NB4 (cell line): ENCODE results near the gene TRIM58.

Experiments used
- DNase-seq: peaks from one replicate; pipeline ENCODE4 v3.0.0; 2010; ENCODE audit warnings: low read depth
- H3K4me3 ChIP-seq: one replicate; pipeline ENCODE4 v1.5.1; 2011; ENCODE audit warnings: mild to moderate bottlenecking, low read depth, low read length, moderate library complexity
- CTCF ChIP-seq: IDR thresholded peaks from one replicate; pipeline ENCODE4 v1.5.1; 2012; ENCODE audit warnings: low read depth, low read length
- MAX ChIP-seq: IDR thresholded peaks from 2 replicates; pipeline ENCODE4 v1.6.1; 2011; ENCODE audit warnings: low read depth, low read length
- MYC ChIP-seq: IDR thresholded peaks from 2 replicates; pipeline ENCODE4 v1.6.1; 2011; ENCODE audit warnings: low read depth, low read length
- POLR2A ChIP-seq: IDR thresholded peaks from 2 replicates; pipeline ENCODE4 v1.6.1; 2011; ENCODE audit warnings: mild to moderate bottlenecking; ENCODE audit not compliant: insufficient read length; ENCODE audit errors: extremely low read depth

TRIM58 gene

GRCh38 chr1:247857069-247857984 is at the start of gene TRIM58:
TSS of gene TRIM58 (plus strand) at chr1:247857187. CDS start at chr1:247857247, 60 bp downstream.
- TF ChIP-seq MAX (no peak), MYC (no peak), CTCF (peak; percentile 18), POLR2A (no peak)
- peak within 1 kb of the TSS; percentile 25 for H3K4me3 ChIP-seq
- DNase-seq: peak; percentile 54

- DNase-seq: no peak
- H3K4me3 ChIP-seq: no peak overlapping the region
- TF ChIP-seq MYC: no peak
- TF ChIP-seq POLR2A: no peak
- TF ChIP-seq MAX: no peak
- TF ChIP-seq CTCF: no peak
These were observed 44.4 kb upstream of the TRIM58 start for GRCh38 chr1:247812637-247813036.

GRCh38 chr1:247822060-247822459 is 34.9 kb upstream of the TRIM58 start:
- no peak overlapping the region for H3K4me3 ChIP-seq
- DNase-seq: no peak
- no peak for TF ChIP-seq POLR2A
- TF ChIP-seq CTCF: no peak
- TF ChIP-seq MYC: no peak
- TF ChIP-seq MAX: no peak

GRCh38 chr1:247824023-247824422 is 33.0 kb upstream of the TRIM58 start, which contains the start of gene OR14A16:
TSS of gene OR14A16 (minus strand) at chr1:247824119. CDS start at chr1:247815729, 8,390 bp downstream.
- TF ChIP-seq MYC: no peak

GRCh38 chr1:247825362-247825761 is 31.6 kb upstream of the TRIM58 start:
- TF ChIP-seq MYC: no peak
- TF ChIP-seq POLR2A: no peak
- TF ChIP-seq MAX: no peak
- TF ChIP-seq CTCF: no peak
- no peak for DNase-seq
- H3K4me3 ChIP-seq: no peak overlapping the region

More at GRCh38 chr1:247824023-247824422, 33.0 kb upstream of the TRIM58 start, which contains the start of gene OR14A16:
- no peak for DNase-seq
- H3K4me3 ChIP-seq: no peak within 1 kb of the TSS

- TF ChIP-seq POLR2A (no peak), MYC (no peak), CTCF (no peak), MAX (no peak)
- no peak for DNase-seq
- no peak overlapping the region for H3K4me3 ChIP-seq
These were observed 27.3 kb upstream of the TRIM58 start for GRCh38 chr1:247829656-247830055.
